HepG2 (cell line): Measurements from ENCODE around the gene SLC45A1. TPM values are rescaled to one million over a fixed set of nuclear protein-coding genes. Genes with fewer than 3 reads are reported as not detected.

ENCODE experiments used
- ATAC-seq: fragments of 200-7000 bp; cut with Tn5 transposase; 3 replicates; pipeline ENCODE4 v1.9.1; 2020; ENCODE audit warnings: mild to moderate bottlenecking, moderate library complexity
- BruUV-seq: library from RNA; stranded (reverse); fragments of 400-500 nt; replicated peaks from 2 replicates; lab custom pipeline; 2021; lab: Mats Ljungman, UMichigan
- CTCF ChIA-PET: fragments of 300-600 bp; formaldehyde crosslinking; extraction: SDS; loops from one replicate; lab custom pipeline; 2021; ENCODE audit warnings: low total read pairs, inconsistent platforms, low intra/inter-chr PET ratio; lab: Yijun Ruan, JAX
- POLR2A ChIA-PET: fragments of 350-600 bp; sonication (Branson Sonifier 250); formaldehyde crosslinking; loops from one replicate; lab custom pipeline; 2020; ENCODE audit warnings: antibody characterized with exemption, inconsistent platforms; lab: Yijun Ruan, JAX
- DNase-seq: peaks from one replicate; pipeline ENCODE4 v3.0.0-alpha.2; 2015; ENCODE audit warnings: low spot score
- FAIRE-seq: peaks from 3 replicates; lab custom pipeline; 2011; peaks lifted over from hg19 to GRCh38; lab: Jason Lieb, UNC
- H2AFZ ChIP-seq: one replicate; pipeline ENCODE4 v1.6.1; 2011; ENCODE audit warnings: low read length, inconsistent platforms
- H3K27ac ChIP-seq: fragments of 300-600 bp; 3 replicates; pipeline ENCODE4 v1.8.0; 2011; ENCODE audit warnings: mixed run types, mild to moderate bottlenecking, mixed read lengths, low read length, inconsistent platforms; ENCODE audit not compliant: insufficient read depth; ENCODE audit errors: extremely low read length
- H3K27me3 ChIP-seq, 2 experiments: fragments of 200-600 bp in 1 of 2; 2 replicates in 1 of 2; 3 replicates in 1 of 2; pipeline versions ENCODE4 v1.6.0 to v1.8.0; 2011; ENCODE audit warnings: low read length in 2 of 2, mild to moderate bottlenecking in 2 of 2, moderate library complexity in 2 of 2, inconsistent platforms in 1 of 2; ENCODE audit not compliant: insufficient read depth in 2 of 2, control insufficient read depth in 1 of 2
- H3K36me3 ChIP-seq, 2 experiments: fragments of 200-600 bp in 1 of 2; replicated peaks in 1 of 2; 2 replicates in 1 of 2; 3 replicates in 1 of 2; pipeline versions ENCODE4 v1.5.1 to v1.8.0; 2011; ENCODE audit warnings: low read length in 2 of 2, inconsistent platforms in 1 of 2; ENCODE audit not compliant: insufficient read depth in 2 of 2, control insufficient read depth in 1 of 2
- H3K4me1 ChIP-seq: 2 replicates; pipeline ENCODE4 v1.5.1; 2012; ENCODE audit warnings: low read length, inconsistent platforms; ENCODE audit not compliant: insufficient read depth
- H3K4me2 ChIP-seq: 2 replicates; pipeline ENCODE4 v1.6.0; 2011; ENCODE audit warnings: low read depth, low read length, inconsistent platforms
- H3K4me3 ChIP-seq, 3 experiments: fragments of 200-600 bp in 1 of 3; sonication (generic), shearing (Covaris generic) in 1 of 3; replicated peaks in 1 of 3; 2 replicates each; pipeline ENCODE4 v1.5.1; 2011 to 2016; ENCODE audit warnings: low read length in 3 of 3, inconsistent platforms in 2 of 3, low read depth in 2 of 3, mild to moderate bottlenecking in 2 of 3, control low read depth in 1 of 3, mixed read lengths in 1 of 3; ENCODE audit not compliant: insufficient read depth in 1 of 3
- H3K79me2 ChIP-seq: one replicate; pipeline ENCODE4 v1.6.1; 2011; ENCODE audit warnings: low read length, inconsistent platforms; ENCODE audit not compliant: insufficient read depth
- H3K9ac ChIP-seq: 2 replicates; pipeline ENCODE4 v1.6.0; 2011; ENCODE audit warnings: mild to moderate bottlenecking, low read depth, low read length, inconsistent platforms; ENCODE audit not compliant: insufficient read depth
- H3K9me3 ChIP-seq: 2 replicates; pipeline ENCODE4 v1.5.1; 2012; ENCODE audit warnings: mild to moderate bottlenecking, low read length
- H4K20me1 ChIP-seq: 2 replicates; pipeline ENCODE4 v1.6.0; 2011; ENCODE audit warnings: inconsistent platforms, mild to moderate bottlenecking, low read length, moderate library complexity; ENCODE audit not compliant: insufficient read depth
- CTCF ChIP-seq: sonication (generic); formaldehyde crosslinking; IDR thresholded peaks from 2 replicates; pipeline ENCODE4 v1.5.0; 2020; ENCODE audit warnings: mild to moderate bottlenecking, missing genetic modification reagents, moderate library complexity
- GABPB1 ChIP-seq: IDR thresholded peaks from 2 replicates; pipeline ENCODE4 v1.6.1; 2016; ENCODE audit warnings: mild to moderate bottlenecking, missing genetic modification reagents, moderate library complexity, missing compliant biosample characterization
- MAFF ChIP-seq: IDR thresholded peaks from 2 replicates; pipeline ENCODE4 v1.6.1; 2011; ENCODE audit warnings: low read depth, low read length, improper control_type of control experiment
- ZBTB7A ChIP-seq: sonication (generic); formaldehyde crosslinking; IDR thresholded peaks from 2 replicates; pipeline ENCODE4 v1.8.0; 2022; ENCODE audit warnings: mild to moderate bottlenecking, missing genetic modification reagents
- WGBS: methylation state at CpG from one replicate; pipeline ENCODE4 v1.1.6; 2017; ENCODE audit warnings: low lambda C conversion rate; 5-methylcytosine and 5-hydroxymethylcytosine counted together
- in situ Hi-C: cut with HindIII; loops from 2 replicates; pipeline ENCODE4 v1.10.0; 2017; ENCODE audit warnings: low pct_unique_long_range_greater_than_20kb; ENCODE audit not compliant: extremely low pct_ligation_motif_present
- intact Hi-C: fragments of 100-400 bp; cut with micrococcal nuclease; formaldehyde crosslinking; loops from one replicate; pipeline ENCODE4 v1.10.0; 2022; ENCODE audit not compliant: unreplicated experiment
- polyA plus RNA-seq, 8 experiments: library from polyadenylated mRNA; depleted of rRNA in 3 of 8; stranded (reverse) in 7 of 8; unstranded in 1 of 8; fragments of >200 nt; fragmentation: Illumina TruSeq in 4 of 8; extraction: Trizol in 4 of 8; gene quantifications; 2 replicates each; pipeline versions ENCODE4 v1.2.1 to v1.2.3, GENCODE V29; 2011 to 2016; ENCODE audit warnings: low read depth in 4 of 8, missing spikeins in 1 of 8, mixed read lengths in 1 of 8; ENCODE audit not compliant: insufficient read depth in 1 of 8
- total RNA-seq, 5 experiments: library from RNA; depleted of rRNA; stranded (reverse); fragments of >200 nt; fragmentation: Illumina TruSeq; extraction: Trizol; gene quantifications; 2 replicates each; pipeline ENCODE4 v1.2.3, GENCODE V29; 2016; ENCODE audit warnings: low read depth in 1 of 5
- TF ChIP-seq, protein P1 (sequence below): sonication (generic); formaldehyde crosslinking; IDR thresholded peaks from 2 replicates; pipeline ENCODE4 v1.5.0; 2020; ENCODE audit warnings: mild to moderate bottlenecking, missing genetic modification reagents, borderline replicate concordance
- TF ChIP-seq, protein P2 (sequence below): sonication (generic); formaldehyde crosslinking; IDR thresholded peaks from 2 replicates; pipeline ENCODE4 v1.5.1; 2020; ENCODE audit warnings: mild to moderate bottlenecking, missing genetic modification reagents, moderate library complexity

The SLC45A1 gene
- total and polyA plus RNA-seq, 2 of the 13 experiments (the other 11 are each of a cell fraction or from before 2014, with no cell fraction given): not detected

GRCh38 chr1:8328271-8328670, 10.4 kb downstream of the SLC45A1 start (continued):
- TF ChIP-seq, protein P1, sequence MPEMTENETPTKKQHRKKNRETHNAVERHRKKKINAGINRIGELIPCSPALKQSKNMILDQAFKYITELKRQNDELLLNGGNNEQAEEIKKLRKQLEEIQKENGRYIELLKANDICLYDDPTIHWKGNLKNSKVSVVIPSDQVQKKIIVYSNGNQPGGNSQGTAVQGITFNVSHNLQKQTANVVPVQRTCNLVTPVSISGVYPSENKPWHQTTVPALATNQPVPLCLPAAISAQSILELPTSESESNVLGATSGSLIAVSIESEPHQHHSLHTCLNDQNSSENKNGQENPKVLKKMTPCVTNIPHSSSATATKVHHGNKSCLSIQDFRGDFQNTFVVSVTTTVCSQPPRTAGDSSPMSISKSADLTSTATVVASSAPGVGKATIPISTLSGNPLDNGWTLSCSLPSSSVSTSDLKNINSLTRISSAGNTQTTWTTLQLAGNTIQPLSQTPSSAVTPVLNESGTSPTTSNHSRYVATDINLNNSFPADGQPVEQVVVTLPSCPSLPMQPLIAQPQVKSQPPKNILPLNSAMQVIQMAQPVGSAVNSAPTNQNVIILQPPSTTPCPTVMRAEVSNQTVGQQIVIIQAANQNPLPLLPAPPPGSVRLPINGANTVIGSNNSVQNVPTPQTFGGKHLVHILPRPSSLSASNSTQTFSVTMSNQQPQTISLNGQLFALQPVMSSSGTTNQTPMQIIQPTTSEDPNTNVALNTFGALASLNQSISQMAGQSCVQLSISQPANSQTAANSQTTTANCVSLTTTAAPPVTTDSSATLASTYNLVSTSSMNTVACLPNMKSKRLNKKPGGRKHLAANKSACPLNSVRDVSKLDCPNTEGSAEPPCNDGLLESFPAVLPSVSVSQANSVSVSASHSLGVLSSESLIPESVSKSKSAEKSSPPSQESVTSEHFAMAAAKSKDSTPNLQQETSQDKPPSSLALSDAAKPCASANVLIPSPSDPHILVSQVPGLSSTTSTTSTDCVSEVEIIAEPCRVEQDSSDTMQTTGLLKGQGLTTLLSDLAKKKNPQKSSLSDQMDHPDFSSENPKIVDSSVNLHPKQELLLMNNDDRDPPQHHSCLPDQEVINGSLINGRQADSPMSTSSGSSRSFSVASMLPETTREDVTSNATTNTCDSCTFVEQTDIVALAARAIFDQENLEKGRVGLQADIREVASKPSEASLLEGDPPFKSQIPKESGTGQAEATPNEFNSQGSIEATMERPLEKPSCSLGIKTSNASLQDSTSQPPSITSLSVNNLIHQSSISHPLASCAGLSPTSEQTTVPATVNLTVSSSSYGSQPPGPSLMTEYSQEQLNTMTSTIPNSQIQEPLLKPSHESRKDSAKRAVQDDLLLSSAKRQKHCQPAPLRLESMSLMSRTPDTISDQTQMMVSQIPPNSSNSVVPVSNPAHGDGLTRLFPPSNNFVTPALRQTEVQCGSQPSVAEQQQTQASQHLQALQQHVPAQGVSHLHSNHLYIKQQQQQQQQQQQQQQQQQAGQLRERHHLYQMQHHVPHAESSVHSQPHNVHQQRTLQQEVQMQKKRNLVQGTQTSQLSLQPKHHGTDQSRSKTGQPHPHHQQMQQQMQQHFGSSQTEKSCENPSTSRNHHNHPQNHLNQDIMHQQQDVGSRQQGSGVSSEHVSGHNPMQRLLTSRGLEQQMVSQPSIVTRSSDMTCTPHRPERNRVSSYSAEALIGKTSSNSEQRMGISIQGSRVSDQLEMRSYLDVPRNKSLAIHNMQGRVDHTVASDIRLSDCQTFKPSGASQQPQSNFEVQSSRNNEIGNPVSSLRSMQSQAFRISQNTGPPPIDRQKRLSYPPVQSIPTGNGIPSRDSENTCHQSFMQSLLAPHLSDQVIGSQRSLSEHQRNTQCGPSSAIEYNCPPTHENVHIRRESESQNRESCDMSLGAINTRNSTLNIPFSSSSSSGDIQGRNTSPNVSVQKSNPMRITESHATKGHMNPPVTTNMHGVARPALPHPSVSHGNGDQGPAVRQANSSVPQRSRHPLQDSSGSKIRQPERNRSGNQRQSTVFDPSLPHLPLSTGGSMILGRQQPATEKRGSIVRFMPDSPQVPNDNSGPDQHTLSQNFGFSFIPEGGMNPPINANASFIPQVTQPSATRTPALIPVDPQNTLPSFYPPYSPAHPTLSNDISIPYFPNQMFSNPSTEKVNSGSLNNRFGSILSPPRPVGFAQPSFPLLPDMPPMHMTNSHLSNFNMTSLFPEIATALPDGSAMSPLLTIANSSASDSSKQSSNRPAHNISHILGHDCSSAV (CRISPR knock-in tag): no peak

GRCh38 chr1:8329439-8329838, 11.5 kb downstream of the SLC45A1 start:
- H3K4me2 ChIP-seq: no peak overlapping the region
- DNase-seq (no peak), ATAC-seq (peak; percentile 62), FAIRE-seq (no peak)
- H3K27ac ChIP-seq: no peak overlapping the region
- H3K27me3 ChIP-seq: peaks cover 3 to 65% of the 10 kb centered on the region in 2 experiments; a peak in 4 of 5 replicates
- POLR2A ChIA-PET: no interaction called here
- H3K36me3 ChIP-seq: no peaks in the 10 kb centered on the region
- CTCF ChIA-PET: no interaction called here
- no peaks in the 10 kb centered on the region for H3K79me2 ChIP-seq
- no peaks in the 10 kb centered on the region for H4K20me1 ChIP-seq
- no peaks in the 10 kb centered on the region for H3K9me3 ChIP-seq
- in situ Hi-C loops: no loop called here
- 34% methylated on average over 4 of the region's 12 CpGs for WGBS
- no TSS peak for BruUV-seq
- no peak overlapping the region; a peak in 1 of 6 replicates for H3K4me3 ChIP-seq
- no peak overlapping the region for H3K9ac ChIP-seq
- 0 out of 2 replicates have a peak, but pooled peaks cover 9% of the 10 kb centered on the region for H3K4me1 ChIP-seq
- intact Hi-C loops: no loop called here
- H2AFZ ChIP-seq: no peak overlapping the region
- TF ChIP-seq CTCF (peak; percentile 10; the same call in 1 of the 2 replicates), GABPB1 (0 out of 2 replicates have a peak, but pooled peaks have one; percentile 5), MAFF (no peak), ZBTB7A (CRISPR knock-in tag) (no peak)
- TF ChIP-seq, protein P2, sequence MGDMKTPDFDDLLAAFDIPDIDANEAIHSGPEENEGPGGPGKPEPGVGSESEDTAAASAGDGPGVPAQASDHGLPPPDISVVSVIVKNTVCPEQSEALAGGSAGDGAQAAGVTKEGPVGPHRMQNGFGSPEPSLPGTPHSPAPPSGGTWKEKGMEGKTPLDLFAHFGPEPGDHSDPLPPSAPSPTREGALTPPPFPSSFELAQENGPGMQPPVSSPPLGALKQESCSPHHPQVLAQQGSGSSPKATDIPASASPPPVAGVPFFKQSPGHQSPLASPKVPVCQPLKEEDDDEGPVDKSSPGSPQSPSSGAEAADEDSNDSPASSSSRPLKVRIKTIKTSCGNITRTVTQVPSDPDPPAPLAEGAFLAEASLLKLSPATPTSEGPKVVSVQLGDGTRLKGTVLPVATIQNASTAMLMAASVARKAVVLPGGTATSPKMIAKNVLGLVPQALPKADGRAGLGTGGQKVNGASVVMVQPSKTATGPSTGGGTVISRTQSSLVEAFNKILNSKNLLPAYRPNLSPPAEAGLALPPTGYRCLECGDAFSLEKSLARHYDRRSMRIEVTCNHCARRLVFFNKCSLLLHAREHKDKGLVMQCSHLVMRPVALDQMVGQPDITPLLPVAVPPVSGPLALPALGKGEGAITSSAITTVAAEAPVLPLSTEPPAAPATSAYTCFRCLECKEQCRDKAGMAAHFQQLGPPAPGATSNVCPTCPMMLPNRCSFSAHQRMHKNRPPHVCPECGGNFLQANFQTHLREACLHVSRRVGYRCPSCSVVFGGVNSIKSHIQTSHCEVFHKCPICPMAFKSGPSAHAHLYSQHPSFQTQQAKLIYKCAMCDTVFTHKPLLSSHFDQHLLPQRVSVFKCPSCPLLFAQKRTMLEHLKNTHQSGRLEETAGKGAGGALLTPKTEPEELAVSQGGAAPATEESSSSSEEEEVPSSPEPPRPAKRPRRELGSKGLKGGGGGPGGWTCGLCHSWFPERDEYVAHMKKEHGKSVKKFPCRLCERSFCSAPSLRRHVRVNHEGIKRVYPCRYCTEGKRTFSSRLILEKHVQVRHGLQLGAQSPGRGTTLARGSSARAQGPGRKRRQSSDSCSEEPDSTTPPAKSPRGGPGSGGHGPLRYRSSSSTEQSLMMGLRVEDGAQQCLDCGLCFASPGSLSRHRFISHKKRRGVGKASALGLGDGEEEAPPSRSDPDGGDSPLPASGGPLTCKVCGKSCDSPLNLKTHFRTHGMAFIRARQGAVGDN (CRISPR knock-in tag): 0 out of 2 replicates have a peak, but pooled peaks have one; percentile 22
